GM18867 (cell line): ENCODE results near the gene TCN1.

Source experiments
- ATAC-seq: cut with Tn5 transposase; IDR thresholded peaks from one replicate; pipeline ENCODE4 v1.9.1; 2021; ENCODE audit warnings: mild to moderate bottlenecking, moderate library complexity; ENCODE audit not compliant: unreplicated experiment

TCN1 gene

DNA sequence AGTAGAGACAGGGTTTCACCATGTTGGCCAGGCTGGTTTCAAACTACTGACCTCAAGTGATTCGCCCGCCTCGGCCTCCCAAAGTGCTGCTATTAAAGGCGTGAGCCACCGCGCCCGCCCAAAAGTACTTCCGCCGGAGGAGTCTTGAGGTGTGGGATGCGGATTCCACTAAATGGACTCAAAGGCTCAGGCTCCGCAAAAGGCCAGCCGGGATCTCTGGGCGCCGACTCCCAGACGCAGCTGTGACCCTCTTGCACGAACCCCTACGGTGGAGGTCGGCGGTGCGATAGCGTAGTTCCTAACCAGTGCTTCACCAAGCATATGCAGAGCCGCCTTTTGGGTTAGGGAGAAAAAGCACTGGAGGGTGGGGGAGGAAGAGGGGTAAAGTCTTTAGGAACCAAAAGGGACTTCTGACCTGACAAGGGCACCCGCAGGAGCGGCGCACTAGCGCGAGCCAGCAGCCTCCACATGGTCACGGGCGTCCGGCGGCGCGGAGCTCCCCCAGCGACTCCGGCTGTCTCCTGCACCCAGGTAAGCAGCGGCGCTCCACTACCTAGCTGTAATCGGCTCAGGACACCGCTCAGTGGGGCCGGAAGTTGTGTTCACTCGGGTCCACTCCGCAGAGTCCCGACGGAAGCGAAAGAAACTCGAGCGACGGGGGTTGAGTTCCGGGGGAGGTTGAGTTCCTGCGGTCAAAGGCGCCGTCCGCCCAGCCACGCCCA is 55.9 kb downstream of the TCN1 start, which contains the start of gene MRPL16:
TSS of gene MRPL16 (minus strand) at position 590 of the 722 bp plus-strand sequence. CDS start at position 470, 120 bp downstream.
- peak; percentile 98 for ATAC-seq

DNA sequence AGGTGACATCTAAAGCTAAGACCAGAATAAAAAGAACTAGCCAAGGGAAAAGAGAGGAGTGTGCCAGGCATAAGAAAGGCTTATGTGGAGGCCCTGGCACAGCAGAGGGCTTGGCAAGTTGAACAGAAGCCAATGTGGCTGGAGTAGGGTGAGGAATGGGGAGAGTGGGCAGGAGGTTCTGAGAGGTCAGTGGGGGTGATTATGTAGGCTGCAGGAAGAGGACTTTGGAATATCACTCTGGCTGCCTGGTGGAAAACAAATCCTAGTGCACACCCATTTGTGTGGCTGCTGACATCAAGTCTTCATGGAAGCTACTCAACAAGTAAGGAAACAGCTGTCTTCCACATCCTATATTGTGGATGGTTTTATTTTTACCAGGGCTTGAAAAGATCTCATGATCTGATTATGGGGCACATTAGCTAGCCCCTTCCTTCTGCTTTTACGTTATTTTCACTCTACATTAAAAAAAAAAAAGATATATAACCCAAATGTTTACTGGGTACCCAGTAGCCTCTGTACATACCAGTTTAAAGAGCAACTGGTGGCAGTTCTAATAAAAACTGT is 59.2 kb downstream of the TCN1 start:
- ATAC-seq: no peak

DNA sequence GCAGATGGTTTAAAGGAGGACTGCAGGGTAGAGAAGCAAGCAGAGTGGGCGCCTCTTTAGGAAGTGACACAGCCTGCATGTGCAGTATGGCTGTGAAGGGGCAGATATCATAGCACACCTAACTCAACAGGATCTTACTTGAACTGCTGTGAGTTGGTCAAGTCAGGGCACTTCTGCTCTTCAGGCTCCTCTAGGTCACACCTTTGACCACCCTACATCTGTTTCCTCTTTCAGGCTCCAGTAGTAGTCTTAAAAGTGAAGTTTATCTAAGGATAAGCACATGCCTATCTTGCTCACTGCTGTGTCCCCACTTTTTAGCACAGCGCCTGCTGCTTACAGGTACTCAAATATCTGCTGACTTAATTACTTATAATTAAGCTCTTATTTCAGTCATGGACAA is 62.2 kb downstream of the TCN1 start:
- ATAC-seq: no peak
